PC-9 (cell line): ENCODE measurements around the gene MZT2B. TPM values are rescaled to one million over a fixed set of nuclear protein-coding genes. Genes with fewer than 3 reads are reported as not detected.
"Not testable (repeated sequence)": the region's sequence is repeated elsewhere in the genome, so short reads cannot be mapped to it uniquely, and the experiment has no call there.

ENCODE experiments used
- BruUV-seq: library from RNA; stranded (reverse); fragments of 400-500 nt; replicated peaks from 2 replicates; lab custom pipeline; 2021; lab: Mats Ljungman, UMichigan
- CTCF ChIA-PET: fragments of 300-600 bp; sonication (Branson Sonifier 250); formaldehyde crosslinking; loops from one replicate; lab custom pipeline; 2022; ENCODE audit warnings: antibody characterized with exemption; lab: Charles Lee
- POLR2A ChIA-PET: fragments of 300-600 bp; sonication (Branson Sonifier 250); formaldehyde crosslinking; loops from one replicate; lab custom pipeline; 2022; ENCODE audit warnings: antibody characterized with exemption; ENCODE audit not compliant: unreplicated experiment; lab: Charles Lee
- DNase-seq, 2 experiments: peaks; one replicate each; pipeline versions ENCODE4 v3.0.0 to v3.0.0-alpha.2; 2015 to 2022; ENCODE audit warnings: mixed read lengths in 1 of 2
- H2AFZ ChIP-seq: fragments of 200-600 bp; sonication (generic); 2 replicates; pipeline ENCODE4 v1.8.1; 2017; ENCODE audit warnings: antibody characterized with exemption
- H3F3A ChIP-seq: fragments of 200-600 bp; sonication (generic); 2 replicates; pipeline ENCODE4 v1.8.1; 2017; ENCODE audit warnings: antibody characterized with exemption, mild to moderate bottlenecking, low read depth; ENCODE audit not compliant: insufficient read depth
- H3K27ac ChIP-seq: fragments of 200-600 bp; sonication (generic); 2 replicates; pipeline ENCODE4 v1.6.1; 2016; ENCODE audit warnings: mixed run types
- H3K27me3 ChIP-seq: fragments of 200-600 bp; sonication (generic); 2 replicates; pipeline ENCODE4 v1.6.1; 2016; ENCODE audit warnings: low read depth, mixed run types; ENCODE audit not compliant: insufficient read depth
- H3K36me3 ChIP-seq: fragments of 200-600 bp; sonication (generic); 2 replicates; pipeline ENCODE4 v1.6.1; 2016; ENCODE audit warnings: low read depth, mixed run types
- H3K4me1 ChIP-seq: fragments of 200-600 bp; sonication (generic); replicated peaks from 2 replicates; pipeline ENCODE4 v1.6.1; 2016; ENCODE audit warnings: mixed run types; ENCODE audit not compliant: insufficient read depth
- H3K4me2 ChIP-seq: fragments of 200-600 bp; sonication (generic); 2 replicates; pipeline ENCODE4 v1.6.1; 2017; ENCODE audit warnings: mixed run types
- H3K4me3 ChIP-seq: fragments of 200-600 bp; sonication (generic); 2 replicates; pipeline ENCODE4 v1.6.1; 2016; ENCODE audit warnings: mixed run types
- H3K79me2 ChIP-seq: fragments of 200-600 bp; sonication (generic); 2 replicates; pipeline ENCODE4 v1.6.1; 2017; ENCODE audit warnings: low read depth, mixed run types
- H3K9me2 ChIP-seq: fragments of 200-600 bp; sonication (generic); 2 replicates; pipeline ENCODE4 v1.8.1; 2017; ENCODE audit warnings: mild to moderate bottlenecking; ENCODE audit not compliant: insufficient read depth
- H3K9me3 ChIP-seq: fragments of 200-600 bp; sonication (generic); 2 replicates; pipeline ENCODE4 v1.8.1; 2016; ENCODE audit warnings: low read depth; ENCODE audit not compliant: insufficient read depth
- H4K20me1 ChIP-seq: fragments of 200-600 bp; sonication (generic); 2 replicates; pipeline ENCODE4 v1.8.1; 2017; ENCODE audit not compliant: insufficient read depth
- EZH2 ChIP-seq: fragments of 200-600 bp; sonication (generic); IDR thresholded peaks from 2 replicates; pipeline ENCODE4 v1.8.0; 2017; ENCODE audit warnings: antibody characterized with exemption, low read depth
- intact Hi-C: fragments of 100-400 bp; cut with micrococcal nuclease; formaldehyde crosslinking; loops from one replicate; pipeline ENCODE4 v1.10.0; 2022; ENCODE audit not compliant: unreplicated experiment
- total RNA-seq: library from RNA; stranded (reverse); gene quantifications from 2 replicates; pipeline ENCODE4 v1.2.3, GENCODE V29; 2021
- TF ChIP-seq, protein P1 (sequence below): fragments of 200-600 bp; sonication (generic); conservative IDR thresholded peaks from 2 replicates; pipeline ENCODE4 v1.6.1; 2017; ENCODE audit warnings: mixed run types, antibody characterized with exemption, mild to moderate bottlenecking, moderate library complexity

The MZT2B gene
- total RNA-seq, 1 experiment from 2014 or later: 313 TPM

DNA sequence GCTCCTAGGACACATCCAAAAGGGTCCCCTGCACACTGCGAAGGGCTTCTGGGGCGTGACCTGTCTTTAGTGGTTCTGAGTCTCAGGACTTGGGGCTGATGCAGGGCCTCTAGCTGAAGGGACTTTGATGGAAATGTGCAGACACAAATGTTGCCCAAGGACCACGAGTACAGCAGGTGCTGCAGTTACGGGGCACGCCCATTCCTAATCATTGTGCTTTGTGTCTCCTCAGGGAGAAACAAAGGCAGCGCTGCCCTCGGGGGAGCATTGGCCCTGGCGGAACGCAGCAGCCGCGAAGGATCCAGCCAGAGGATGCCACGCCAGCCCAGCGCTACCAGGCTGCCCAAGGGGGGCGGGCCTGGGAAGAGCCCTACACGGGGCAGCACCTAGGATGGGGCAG lies 8.2 kb downstream of the MZT2B start:
- DNase-seq: no peak
- no peaks in the 10 kb centered on the region for H4K20me1 ChIP-seq
- H3K4me2 ChIP-seq: no peak overlapping the region
- no peaks in the 10 kb centered on the region for H3K27me3 ChIP-seq
- H3K9me2 ChIP-seq: no peaks in the 10 kb centered on the region
- H3K4me1 ChIP-seq: no peaks in the 10 kb centered on the region
- no peaks in the 10 kb centered on the region for H3K9me3 ChIP-seq
- CTCF ChIA-PET: no interaction called here
- no peaks in the 10 kb centered on the region for H3K79me2 ChIP-seq
- no peaks in the 10 kb centered on the region for H3K36me3 ChIP-seq
- TF ChIP-seq, protein P1, sequence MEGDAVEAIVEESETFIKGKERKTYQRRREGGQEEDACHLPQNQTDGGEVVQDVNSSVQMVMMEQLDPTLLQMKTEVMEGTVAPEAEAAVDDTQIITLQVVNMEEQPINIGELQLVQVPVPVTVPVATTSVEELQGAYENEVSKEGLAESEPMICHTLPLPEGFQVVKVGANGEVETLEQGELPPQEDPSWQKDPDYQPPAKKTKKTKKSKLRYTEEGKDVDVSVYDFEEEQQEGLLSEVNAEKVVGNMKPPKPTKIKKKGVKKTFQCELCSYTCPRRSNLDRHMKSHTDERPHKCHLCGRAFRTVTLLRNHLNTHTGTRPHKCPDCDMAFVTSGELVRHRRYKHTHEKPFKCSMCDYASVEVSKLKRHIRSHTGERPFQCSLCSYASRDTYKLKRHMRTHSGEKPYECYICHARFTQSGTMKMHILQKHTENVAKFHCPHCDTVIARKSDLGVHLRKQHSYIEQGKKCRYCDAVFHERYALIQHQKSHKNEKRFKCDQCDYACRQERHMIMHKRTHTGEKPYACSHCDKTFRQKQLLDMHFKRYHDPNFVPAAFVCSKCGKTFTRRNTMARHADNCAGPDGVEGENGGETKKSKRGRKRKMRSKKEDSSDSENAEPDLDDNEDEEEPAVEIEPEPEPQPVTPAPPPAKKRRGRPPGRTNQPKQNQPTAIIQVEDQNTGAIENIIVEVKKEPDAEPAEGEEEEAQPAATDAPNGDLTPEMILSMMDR: no peak
- no peak for TF ChIP-seq EZH2
- no peak overlapping the region for H3K27ac ChIP-seq
- POLR2A ChIA-PET: no interaction called here
- H2AFZ ChIP-seq: no peak overlapping the region
- no TSS peak for BruUV-seq
- H3F3A ChIP-seq: 0 out of 2 replicates have a peak, but pooled peaks cover 5% of the 10 kb centered on the region
- intact Hi-C loops: no loop called here
- H3K4me3 ChIP-seq: no peak overlapping the region

DNA sequence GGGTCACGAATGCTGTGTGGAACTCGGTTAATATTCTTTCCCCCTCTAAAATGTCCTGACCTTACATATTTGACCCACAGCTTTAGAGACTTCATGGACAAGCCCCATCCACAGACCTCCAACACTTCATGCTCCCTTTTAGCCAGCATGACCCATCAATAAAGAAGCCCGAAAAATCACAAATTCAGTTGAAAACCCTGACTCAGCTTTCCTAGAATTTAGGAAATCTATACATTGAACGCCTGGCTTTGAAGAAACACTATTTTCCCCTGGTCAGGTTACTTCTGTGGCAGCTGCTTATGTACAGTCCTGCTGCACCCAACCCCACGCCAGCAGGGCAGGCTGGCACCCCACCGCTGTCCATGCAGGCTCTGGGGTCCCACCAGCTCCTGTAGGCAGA lies 9.3 kb downstream of the MZT2B start:
- H3K9me2 ChIP-seq, H3K27me3 ChIP-seq, H3K9me3 ChIP-seq, H3F3A ChIP-seq, H3K27ac ChIP-seq, CTCF ChIA-PET, H3K36me3 ChIP-seq, DNase-seq, BruUV-seq, H3K4me3 ChIP-seq, H3K4me2 ChIP-seq, intact Hi-C loops, POLR2A ChIA-PET, H3K4me1 ChIP-seq, H4K20me1 ChIP-seq, H2AFZ ChIP-seq, H3K79me2 ChIP-seq: not testable (repeated sequence)

DNA sequence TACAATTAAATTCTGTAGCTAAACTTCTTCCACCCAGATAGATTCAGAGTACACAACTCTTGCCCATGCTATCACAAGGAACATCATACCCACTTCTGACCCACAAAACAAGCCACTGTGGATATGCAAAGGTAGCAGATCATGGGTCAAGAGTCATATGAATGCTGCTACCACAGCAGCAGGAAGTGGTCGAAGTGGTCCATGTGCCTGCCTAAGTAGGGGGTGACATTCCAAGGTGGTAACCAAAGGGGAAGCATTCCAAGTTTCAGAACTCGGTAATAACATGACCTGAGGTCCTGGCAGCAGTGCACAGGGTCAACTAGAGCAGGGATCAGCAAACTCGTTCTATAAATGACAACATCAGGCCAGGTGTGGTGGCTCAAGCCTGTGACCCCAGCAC lies 10.4 kb downstream of the MZT2B start:
- H3K4me3 ChIP-seq, H3K27me3 ChIP-seq, H3F3A ChIP-seq, H3K36me3 ChIP-seq, POLR2A ChIA-PET, H3K79me2 ChIP-seq, H3K27ac ChIP-seq, intact Hi-C loops, DNase-seq, H3K9me2 ChIP-seq, H3K4me2 ChIP-seq, H2AFZ ChIP-seq, H3K4me1 ChIP-seq, BruUV-seq, H4K20me1 ChIP-seq, H3K9me3 ChIP-seq, CTCF ChIA-PET: not testable (repeated sequence)

DNA sequence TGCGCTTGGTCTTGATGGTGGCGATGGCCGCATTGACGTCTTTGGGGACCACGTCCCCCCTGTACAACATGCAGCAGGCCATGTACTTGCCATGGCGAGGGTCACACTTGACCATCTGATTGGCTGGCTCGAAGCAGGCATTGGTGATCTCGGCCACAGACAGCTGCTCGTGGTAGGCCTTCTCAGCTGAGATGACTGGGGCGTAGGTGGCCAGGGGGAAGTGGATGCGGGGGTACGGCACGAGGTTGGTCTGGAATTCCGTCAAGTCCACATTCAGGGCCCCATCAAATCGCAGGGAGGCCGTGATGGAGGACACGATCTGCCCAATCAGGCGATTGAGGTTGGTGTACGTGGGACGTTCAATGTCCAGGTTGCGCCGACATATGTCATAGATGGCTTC lies 11.8 kb downstream of the MZT2B start:
- H3K27me3 ChIP-seq, H3K36me3 ChIP-seq, H3F3A ChIP-seq, BruUV-seq, H4K20me1 ChIP-seq, POLR2A ChIA-PET, H3K9me3 ChIP-seq, H3K9me2 ChIP-seq, H3K4me3 ChIP-seq, DNase-seq, H3K4me2 ChIP-seq, H3K27ac ChIP-seq, H3K79me2 ChIP-seq, H3K4me1 ChIP-seq, intact Hi-C loops, CTCF ChIA-PET, H2AFZ ChIP-seq: not testable (repeated sequence)

DNA sequence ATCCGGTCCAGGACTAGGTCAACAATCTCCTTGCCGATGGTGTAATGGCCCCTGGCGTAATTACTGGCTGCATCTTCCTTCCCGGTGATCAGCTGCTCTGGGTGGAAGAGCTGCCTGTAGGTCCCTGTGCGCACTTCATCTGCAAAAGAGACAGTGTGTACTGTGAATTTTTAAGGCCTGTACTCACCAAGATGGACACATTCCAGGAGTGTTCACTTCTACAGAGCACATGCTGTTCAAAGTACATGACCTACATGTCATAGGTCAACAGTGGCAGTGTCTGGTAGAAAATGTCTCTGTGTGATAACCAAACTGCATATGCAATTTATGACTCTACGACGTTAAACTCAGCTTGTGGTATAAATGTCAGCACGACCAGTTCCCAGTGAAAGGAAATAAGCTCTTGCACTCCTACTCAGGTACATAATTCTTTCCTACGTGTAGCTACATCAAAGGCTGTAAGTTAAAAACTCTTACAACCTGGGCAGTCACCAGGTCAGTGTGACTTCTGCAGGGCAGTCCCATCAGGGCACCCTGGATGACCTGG lies 13.1 kb downstream of the MZT2B start:
- not testable (repeated sequence) for H3K4me2 ChIP-seq

DNA sequence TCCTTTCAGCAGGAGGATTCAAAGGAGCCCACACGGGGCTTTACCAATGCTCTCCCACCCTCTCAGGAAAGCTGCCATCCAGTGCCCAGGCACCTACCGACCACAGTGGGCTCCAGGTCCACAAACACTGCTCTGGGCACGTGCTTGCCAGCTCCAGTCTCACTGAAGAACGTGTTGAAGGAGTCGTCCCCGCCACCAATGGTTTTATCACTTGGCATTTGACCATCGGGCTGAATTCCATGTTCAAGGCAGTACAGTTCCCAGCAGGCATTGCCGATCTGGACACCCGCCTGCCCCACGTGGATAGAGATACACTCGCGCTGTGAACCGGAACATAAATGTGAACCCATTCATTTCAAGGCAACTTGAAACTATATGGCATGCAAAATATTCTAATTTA lies 14.0 kb downstream of the MZT2B start:
- H3K27ac ChIP-seq, H3F3A ChIP-seq, BruUV-seq, CTCF ChIA-PET, H3K9me2 ChIP-seq, POLR2A ChIA-PET, H3K4me1 ChIP-seq, DNase-seq, H3K4me3 ChIP-seq, H3K79me2 ChIP-seq, H3K27me3 ChIP-seq, H3K36me3 ChIP-seq, H2AFZ ChIP-seq, intact Hi-C loops, H3K4me2 ChIP-seq, H4K20me1 ChIP-seq, H3K9me3 ChIP-seq: not testable (repeated sequence)

More for the DNA sequence above, 13.1 kb downstream of the MZT2B start:
- H2AFZ ChIP-seq, H3K4me3 ChIP-seq, H3K27me3 ChIP-seq, H3K9me2 ChIP-seq, CTCF ChIA-PET, H3F3A ChIP-seq, H3K4me1 ChIP-seq, H4K20me1 ChIP-seq, DNase-seq, H3K9me3 ChIP-seq, H3K79me2 ChIP-seq, POLR2A ChIA-PET, intact Hi-C loops, H3K27ac ChIP-seq, H3K36me3 ChIP-seq, BruUV-seq: not testable (repeated sequence)
